CD4-positive, alpha-beta T cell (primary cell): ENCODE measurements around the gene CCDC178. TPM values are rescaled to one million over a fixed set of nuclear protein-coding genes. Genes with fewer than 3 reads are reported as not detected.

Experiments
- ATAC-seq: fragments of 200-7000 bp; cut with Tn5 transposase; one replicate; pipeline ENCODE4 v1.10.0; 2022; ENCODE audit warnings: mild to moderate bottlenecking; ENCODE audit not compliant: poor library complexity
- CTCF ChIA-PET: fragments of 350-600 bp; sonication (Branson Sonifier 250); formaldehyde crosslinking; loops from one replicate; lab custom pipeline; 2021; ENCODE audit warnings: antibody characterized with exemption, inconsistent platforms; lab: Charles Lee
- POLR2A ChIA-PET: fragments of 350-600 bp; sonication (Branson Sonifier 250); formaldehyde crosslinking; loops from one replicate; lab custom pipeline; 2021; ENCODE audit warnings: antibody characterized with exemption, inconsistent platforms; lab: Charles Lee
- DNase-seq, 14 experiments: peaks; one replicate each; pipeline ENCODE4 v3.0.0-alpha.2; 2013 to 2020; ENCODE audit warnings: mixed read lengths in 2 of 14
- H3K27ac ChIP-seq, 2 donors: one replicate each; pipeline versions ENCODE4 v1.5.1 to v1.7.0; 2013; ENCODE audit warnings: low read length in 2 of 2, low read depth in 1 of 2, mild to moderate bottlenecking in 1 of 2
- H3K27me3 ChIP-seq, 2 experiments: 1 replicate in 1 of 2; 2 replicates in 1 of 2; pipeline versions ENCODE4 v1.6.1 to v1.7.0; 2013; ENCODE audit warnings: low read length in 2 of 2, control low read depth in 1 of 2, mild to moderate bottlenecking in 1 of 2, moderate library complexity in 1 of 2; ENCODE audit not compliant: insufficient read depth in 2 of 2, control insufficient read depth in 1 of 2
- H3K36me3 ChIP-seq: one replicate; pipeline ENCODE4 v1.6.1; 2013; ENCODE audit warnings: low read length, control low read depth; ENCODE audit not compliant: insufficient read depth
- H3K4me1 ChIP-seq: one replicate; pipeline ENCODE4 v1.6.1; 2013; ENCODE audit warnings: low read length, control low read depth; ENCODE audit not compliant: insufficient read depth
- H3K4me3 ChIP-seq: one replicate; pipeline ENCODE4 v1.5.1; 2013; ENCODE audit warnings: mild to moderate bottlenecking, low read length, moderate library complexity
- H3K9me3 ChIP-seq, 2 experiments: 1 replicate in 1 of 2; 2 replicates in 1 of 2; pipeline versions ENCODE4 v1.6.1 to v1.7.0; 2013; ENCODE audit warnings: low read length in 2 of 2, mild to moderate bottlenecking in 2 of 2, control low read depth in 1 of 2, moderate library complexity in 1 of 2; ENCODE audit not compliant: control insufficient read depth in 1 of 2, insufficient read depth in 1 of 2
- H3K27ac Mint-ChIP-seq: one replicate; pipeline ENCODE4 v1.8.0; 2020; ENCODE audit warnings: mixed read lengths
- H3K27me3 Mint-ChIP-seq: one replicate; pipeline ENCODE4 v1.8.0; 2021; ENCODE audit warnings: mixed read lengths
- H3K36me3 Mint-ChIP-seq: one replicate; pipeline ENCODE4 v1.8.0; 2021; ENCODE audit warnings: low read depth, mixed read lengths
- H3K4me1 Mint-ChIP-seq: one replicate; pipeline ENCODE4 v1.8.0; 2021; ENCODE audit warnings: low read depth, mixed read lengths
- H3K4me3 Mint-ChIP-seq: one replicate; pipeline ENCODE4 v1.8.0; 2020; ENCODE audit warnings: mild to moderate bottlenecking, mixed read lengths
- H3K9me3 Mint-ChIP-seq: one replicate; pipeline ENCODE4 v1.8.0; 2020; ENCODE audit warnings: mixed read lengths
- intact Hi-C, 2 experiments: fragments of 100-400 bp; cut with DNase I in 1 of 2; cut with micrococcal nuclease in 1 of 2; formaldehyde crosslinking; loops; one replicate each; pipeline versions ENCODE4 v1.15.1 to v1.9.0; 2023 to 2025; cut with DNase I, micrococcal nuclease
- total RNA-seq, 174 experiments: library from RNA in 2 of 174; stranded (reverse) in 2 of 174; gene quantifications; one replicate each; pipeline ENCODE4 v1.2.3 and lab custom pipeline; 2021 to 2026
- TF ChIP-seq, protein P1 (sequence below): fragments of 200-600 bp; IDR thresholded peaks from one replicate; pipeline ENCODE4 v1.8.0; 2022; ENCODE audit warnings: antibody characterized with exemption, mild to moderate bottlenecking

CCDC178 gene
- total RNA-seq, 2 experiments from 2014 or later = not detected

DNA sequence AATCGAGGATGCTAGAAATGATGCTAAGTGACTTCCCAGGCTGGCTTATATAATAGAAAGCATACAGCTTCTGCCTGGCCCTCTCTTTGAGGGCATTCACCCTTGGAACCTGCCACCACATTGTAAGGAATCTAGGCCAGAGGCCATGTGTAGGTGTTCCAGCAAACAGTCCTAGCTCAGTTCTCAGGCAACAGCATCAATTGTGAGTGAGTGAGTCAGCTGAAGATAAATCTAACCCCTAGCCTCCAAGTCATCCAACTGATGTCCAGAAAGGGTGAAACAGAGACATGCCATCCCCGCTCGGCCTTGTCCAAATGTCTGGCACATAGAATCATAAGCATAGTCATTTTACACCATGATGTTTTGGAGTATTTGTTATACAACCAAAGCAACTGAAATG lies 343.4 kb downstream of the CCDC178 start:
- ChIA-PET POLR2A (no interaction called here), CTCF (no interaction called here)
- Histone ChIP-seq H3K4me1 (no peaks in the 10 kb centered on the region), H3K36me3 (no peaks in the 10 kb centered on the region), H3K27ac (no peak overlapping the region), H3K4me3 (no peak overlapping the region), H3K9me3 (no peaks in the 10 kb centered on the region), H3K27me3 (no peaks in the 10 kb centered on the region)
- Mint-ChIP-seq H3K9me3 (peaks cover 2% of the 10 kb centered on the region), H3K27me3 (no peaks in the 10 kb centered on the region), H3K36me3 (no peaks in the 10 kb centered on the region), H3K27ac (no peak overlapping the region), H3K4me3 (no peak overlapping the region), H3K4me1 (no peaks in the 10 kb centered on the region)
- no peak for ATAC-seq
- intact Hi-C loops = no loop called here
- DNase-seq = no peak
- TF ChIP-seq, protein P1, sequence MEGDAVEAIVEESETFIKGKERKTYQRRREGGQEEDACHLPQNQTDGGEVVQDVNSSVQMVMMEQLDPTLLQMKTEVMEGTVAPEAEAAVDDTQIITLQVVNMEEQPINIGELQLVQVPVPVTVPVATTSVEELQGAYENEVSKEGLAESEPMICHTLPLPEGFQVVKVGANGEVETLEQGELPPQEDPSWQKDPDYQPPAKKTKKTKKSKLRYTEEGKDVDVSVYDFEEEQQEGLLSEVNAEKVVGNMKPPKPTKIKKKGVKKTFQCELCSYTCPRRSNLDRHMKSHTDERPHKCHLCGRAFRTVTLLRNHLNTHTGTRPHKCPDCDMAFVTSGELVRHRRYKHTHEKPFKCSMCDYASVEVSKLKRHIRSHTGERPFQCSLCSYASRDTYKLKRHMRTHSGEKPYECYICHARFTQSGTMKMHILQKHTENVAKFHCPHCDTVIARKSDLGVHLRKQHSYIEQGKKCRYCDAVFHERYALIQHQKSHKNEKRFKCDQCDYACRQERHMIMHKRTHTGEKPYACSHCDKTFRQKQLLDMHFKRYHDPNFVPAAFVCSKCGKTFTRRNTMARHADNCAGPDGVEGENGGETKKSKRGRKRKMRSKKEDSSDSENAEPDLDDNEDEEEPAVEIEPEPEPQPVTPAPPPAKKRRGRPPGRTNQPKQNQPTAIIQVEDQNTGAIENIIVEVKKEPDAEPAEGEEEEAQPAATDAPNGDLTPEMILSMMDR = no peak

DNA sequence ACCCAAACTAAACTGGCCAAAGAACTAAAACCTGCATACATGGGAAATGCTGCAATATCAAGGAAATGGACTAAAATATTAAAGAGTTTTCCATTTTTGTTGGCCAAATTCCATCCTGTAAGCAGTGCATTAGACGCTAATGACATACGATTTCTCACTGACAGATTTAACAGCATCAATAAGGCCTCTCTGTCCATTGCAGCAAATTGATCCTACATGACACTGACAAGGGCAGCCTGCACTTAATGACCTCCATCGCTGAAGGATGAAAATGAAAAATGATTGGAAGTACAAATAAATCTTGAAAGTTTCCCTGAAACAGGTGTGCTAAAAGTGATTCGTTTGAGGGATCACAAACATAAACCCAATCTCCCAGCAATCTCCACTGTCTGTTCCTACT lies 350.1 kb downstream of the CCDC178 start:
- ATAC-seq (no peak), DNase-seq (no peak)
- no peaks in the 10 kb centered on the region for H3K36me3 ChIP-seq
- Mint-ChIP-seq H3K9me3 (peaks cover 4% of the 10 kb centered on the region), H3K27ac (no peak overlapping the region), H3K27me3 (no peaks in the 10 kb centered on the region), H3K4me1 (no peaks in the 10 kb centered on the region), H3K4me3 (no peak overlapping the region), H3K36me3 (no peaks in the 10 kb centered on the region)
- CTCF ChIA-PET = no interaction called here
- TF ChIP-seq, protein P1 = no peak
- no peaks in the 10 kb centered on the region for H3K9me3 ChIP-seq
- H3K4me1 ChIP-seq = no peaks in the 10 kb centered on the region
- H3K27me3 ChIP-seq = no peaks in the 10 kb centered on the region
- intact Hi-C loops = no loop called here
- POLR2A ChIA-PET = no interaction called here
- no peak overlapping the region for H3K27ac ChIP-seq
- no peak overlapping the region for H3K4me3 ChIP-seq

DNA sequence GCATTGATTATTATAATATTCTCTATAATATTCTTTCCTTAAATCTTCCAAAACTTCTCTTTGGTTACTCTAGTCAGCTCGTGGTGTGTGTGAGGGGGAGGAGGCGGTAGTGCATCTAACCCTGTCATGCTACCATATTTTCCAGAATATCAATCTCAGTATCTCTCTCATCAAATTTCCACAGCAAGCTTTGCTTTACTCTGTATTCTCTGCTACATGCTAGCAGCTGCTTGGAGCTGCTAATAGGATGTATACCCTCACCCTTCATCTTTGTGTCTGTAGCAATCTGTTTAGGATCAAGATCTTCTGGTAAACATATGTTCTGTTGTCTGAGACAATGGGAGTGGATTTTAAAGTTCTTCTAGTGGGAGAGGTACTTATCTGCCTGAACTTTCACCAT lies 363.9 kb downstream of the CCDC178 start:
- H3K27ac ChIP-seq = no peak overlapping the region
- no peaks in the 10 kb centered on the region for H3K36me3 Mint-ChIP-seq
- ChIA-PET CTCF (no interaction called here), POLR2A (no interaction called here)
- no peak overlapping the region for H3K27ac Mint-ChIP-seq
- intact Hi-C loops = no loop called here
- H3K4me3 Mint-ChIP-seq = no peak overlapping the region
- no peaks in the 10 kb centered on the region for H3K27me3 ChIP-seq
- peaks cover 0 to 3% of the 10 kb centered on the region in 2 experiments for H3K9me3 ChIP-seq
- ATAC-seq (no peak), DNase-seq (no peak)
- H3K4me1 Mint-ChIP-seq = no peaks in the 10 kb centered on the region
- TF ChIP-seq, protein P1 = no peak
- H3K36me3 ChIP-seq = no peaks in the 10 kb centered on the region
- no peak overlapping the region for H3K4me3 ChIP-seq
- H3K9me3 Mint-ChIP-seq = peaks cover 4% of the 10 kb centered on the region
- no peaks in the 10 kb centered on the region for H3K27me3 Mint-ChIP-seq
- H3K4me1 ChIP-seq = no peaks in the 10 kb centered on the region
